HG03521 (cell line): ENCODE measurements around the gene GHRHR.
A peak's percentile ranks its signal among the peaks of the same experiment; 100 is the strongest.

Source experiments
- ATAC-seq: cut with Tn5 transposase; IDR thresholded peaks from one replicate; pipeline ENCODE4 v1.9.1; 2021; ENCODE audit warnings: mild to moderate bottlenecking, moderate library complexity; ENCODE audit not compliant: unreplicated experiment

GHRHR gene

DNA sequence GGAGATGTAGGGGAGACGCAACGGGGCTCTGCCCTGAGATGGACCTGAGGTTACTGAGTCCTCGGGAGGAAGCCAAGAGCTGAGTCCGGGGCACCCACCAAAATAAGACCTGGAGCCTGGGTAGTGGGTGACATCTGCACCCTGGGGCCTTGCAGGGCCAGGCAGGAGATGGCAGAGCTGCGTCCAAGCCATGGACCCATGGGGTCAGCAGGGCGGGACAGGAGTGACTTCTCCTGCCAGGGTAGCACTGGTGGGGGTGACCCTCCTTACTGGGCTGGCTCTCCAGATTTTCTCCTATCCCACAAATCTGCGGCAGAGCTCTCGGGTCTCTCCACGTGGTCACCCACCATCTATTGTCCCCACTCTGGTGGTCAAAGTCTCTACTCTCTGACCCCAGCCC is 2.1 kb downstream of the GHRHR start:
- ATAC-seq: no peak

DNA sequence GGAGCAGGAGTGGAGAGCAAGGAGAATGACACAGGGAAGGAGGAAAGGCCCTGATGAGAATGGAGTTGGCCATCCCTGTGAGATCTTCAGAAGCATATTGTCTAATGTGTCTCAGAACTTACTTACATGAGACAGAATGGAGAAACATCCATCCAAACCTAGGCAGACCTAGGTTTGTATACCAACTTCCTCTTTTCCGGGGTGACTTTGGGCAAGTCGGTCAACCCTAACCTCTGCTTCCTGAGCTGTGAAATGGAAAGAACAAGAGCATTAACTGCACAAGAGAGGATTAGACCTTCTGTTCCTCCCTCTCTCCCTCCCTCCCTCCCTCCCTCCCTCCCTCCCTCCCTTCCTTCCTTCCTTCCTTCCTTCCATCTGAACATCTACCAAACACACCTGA is 4.5 kb downstream of the GHRHR start:
- no peak for ATAC-seq

DNA sequence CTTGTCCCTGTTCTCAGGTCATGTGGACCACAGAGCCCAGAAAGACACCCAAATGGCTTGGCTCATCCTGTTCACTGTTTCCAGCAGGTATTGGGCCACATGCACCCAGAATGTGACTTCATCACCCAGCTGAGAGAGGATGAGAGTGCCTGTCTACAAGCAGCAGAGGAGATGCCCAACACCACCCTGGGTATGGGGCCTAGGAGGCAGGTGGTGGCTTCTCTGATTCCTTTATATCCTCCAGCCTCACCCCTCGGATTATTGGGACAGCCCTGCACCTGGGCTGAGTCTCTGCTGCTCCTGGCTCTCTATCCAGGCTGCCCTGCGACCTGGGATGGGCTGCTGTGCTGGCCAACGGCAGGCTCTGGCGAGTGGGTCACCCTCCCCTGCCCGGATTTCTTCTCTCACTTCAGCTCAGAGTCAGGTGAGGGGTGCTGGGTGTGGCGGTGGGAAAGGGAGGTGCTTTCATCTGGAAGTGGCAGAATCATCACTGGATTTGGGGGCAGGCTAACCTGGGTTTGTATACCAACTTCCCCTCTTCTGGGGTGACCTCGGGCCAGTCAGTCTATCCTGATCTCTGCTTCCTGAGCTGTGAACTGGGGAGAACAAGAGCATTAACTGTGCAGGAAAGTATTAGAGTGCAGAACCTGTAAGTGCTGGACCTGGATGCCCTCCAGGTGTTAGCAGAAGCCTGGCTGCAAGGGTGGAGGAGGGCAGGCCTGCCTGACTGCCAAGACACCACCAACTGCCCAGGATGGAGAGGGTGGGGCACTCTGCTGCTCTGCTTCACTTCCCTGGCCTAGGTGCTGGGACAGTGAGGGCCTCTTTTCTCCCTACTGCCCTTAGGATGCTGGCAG is 5.2 kb downstream of the GHRHR start:
- ATAC-seq: no peak

DNA sequence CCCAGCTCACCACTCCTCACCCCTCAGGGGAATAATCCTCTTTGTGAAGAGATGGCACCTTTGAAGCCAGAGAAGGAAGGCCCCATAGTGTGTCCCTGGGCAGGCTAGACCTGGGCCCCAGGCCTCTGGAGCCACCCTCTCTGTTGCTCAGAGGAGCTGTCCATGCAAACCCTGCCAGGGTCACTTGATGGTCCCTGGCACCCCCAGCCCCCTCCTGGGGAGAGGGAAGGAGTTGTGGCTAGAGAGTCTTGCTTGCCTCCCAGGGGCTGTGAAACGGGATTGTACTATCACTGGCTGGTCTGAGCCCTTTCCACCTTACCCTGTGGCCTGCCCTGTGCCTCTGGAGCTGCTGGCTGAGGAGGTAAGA is 5.8 kb downstream of the GHRHR start:
- no peak for ATAC-seq

DNA sequence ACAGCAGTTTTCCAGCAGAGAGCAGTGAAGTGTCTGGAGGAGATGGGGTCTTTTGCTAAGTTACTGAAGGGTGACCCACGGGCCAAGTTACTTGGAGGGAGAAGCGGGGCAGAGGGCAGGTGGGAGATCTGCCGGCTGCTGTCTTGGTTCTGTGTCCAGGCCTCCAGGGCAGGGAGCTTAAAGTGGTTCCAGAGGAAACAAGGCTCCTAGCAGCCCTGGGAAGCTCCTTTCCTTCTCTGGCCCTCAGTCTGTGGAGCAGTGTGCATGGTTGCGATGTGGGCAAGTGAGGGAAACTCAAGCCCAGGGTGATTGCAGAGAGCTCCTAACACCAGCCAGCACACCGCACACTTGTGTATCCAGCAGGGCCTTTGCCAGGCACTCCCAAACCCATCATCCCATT is 6.3 kb downstream of the GHRHR start:
- no peak for ATAC-seq

DNA sequence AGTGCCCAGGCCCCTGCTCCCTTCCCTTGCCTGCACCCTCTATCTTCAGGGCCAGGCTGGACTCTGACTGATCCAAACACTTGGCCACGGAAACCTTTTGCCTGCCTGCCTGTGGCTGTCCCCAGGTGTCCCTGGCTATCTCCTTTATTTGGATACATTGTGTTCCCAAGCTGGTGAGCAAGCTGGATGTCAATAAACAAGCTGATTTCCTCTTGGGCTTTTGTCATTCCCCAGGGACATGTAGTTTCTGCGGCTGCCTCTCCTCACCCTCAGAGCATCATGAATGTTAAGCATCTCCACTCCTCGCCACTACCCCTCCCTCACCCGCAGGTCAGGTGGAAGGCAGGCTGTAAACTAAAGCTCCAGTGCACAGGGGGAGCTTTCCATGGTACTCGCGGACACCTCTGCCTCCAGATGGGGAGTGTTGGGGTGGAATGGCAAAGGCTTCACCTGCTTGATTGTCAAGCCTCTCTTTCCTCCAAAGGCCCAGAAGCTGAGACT is 6.9 kb downstream of the GHRHR start:
- no peak for ATAC-seq

DNA sequence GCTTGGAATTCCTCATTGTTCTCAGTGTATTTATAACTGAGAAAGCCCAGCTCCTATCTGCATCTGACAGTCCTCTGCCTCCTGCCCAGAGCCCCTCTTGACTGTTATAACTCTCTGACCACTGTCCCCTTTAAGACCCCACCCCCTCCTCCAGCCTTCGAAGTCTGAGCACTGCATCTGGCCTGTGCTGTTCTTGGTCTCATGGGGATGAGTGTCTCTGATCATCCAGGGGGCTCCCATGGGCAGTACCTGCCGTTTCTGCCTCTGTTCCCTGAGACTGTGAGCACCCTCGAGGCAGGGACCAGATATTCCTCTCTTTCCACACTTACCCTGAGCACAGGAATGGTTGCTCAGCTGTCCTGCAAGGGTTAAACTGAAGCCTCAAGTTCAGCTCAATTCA is 7.7 kb downstream of the GHRHR start:
- ATAC-seq: no peak

DNA sequence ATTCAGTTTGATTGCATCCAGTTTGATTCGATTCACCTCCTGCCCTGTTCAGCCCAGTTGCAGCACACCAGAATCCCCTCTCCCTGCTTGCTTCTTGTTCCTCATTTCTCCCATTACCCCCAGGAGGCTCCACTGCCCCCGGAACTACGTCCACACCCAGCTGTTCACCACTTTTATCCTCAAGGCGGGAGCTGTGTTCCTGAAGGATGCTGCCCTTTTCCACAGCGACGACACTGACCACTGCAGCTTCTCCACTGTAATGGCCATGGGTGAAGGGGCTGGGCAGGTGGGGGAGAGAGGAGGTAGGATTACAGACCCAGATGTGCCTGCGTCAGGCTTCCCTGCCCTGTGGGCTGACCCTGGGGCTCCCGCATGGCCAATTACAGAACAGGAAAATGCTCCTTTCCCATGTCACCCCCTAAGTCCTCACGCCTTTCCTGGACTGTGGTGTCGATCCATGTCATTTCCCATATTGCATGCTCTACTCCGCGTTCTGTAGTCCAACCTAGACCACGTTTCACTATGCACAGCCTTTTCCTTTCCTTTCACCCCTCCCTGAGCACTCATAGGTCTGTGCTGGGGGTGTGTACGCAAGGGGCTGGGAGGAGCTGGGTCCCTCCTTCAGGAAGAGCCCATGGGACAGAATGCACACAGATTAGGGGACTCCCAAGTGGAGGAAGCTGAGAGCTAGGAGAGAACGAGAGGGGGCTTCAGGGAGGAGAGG is 8.2 kb downstream of the GHRHR start:
- ATAC-seq: no peak

DNA sequence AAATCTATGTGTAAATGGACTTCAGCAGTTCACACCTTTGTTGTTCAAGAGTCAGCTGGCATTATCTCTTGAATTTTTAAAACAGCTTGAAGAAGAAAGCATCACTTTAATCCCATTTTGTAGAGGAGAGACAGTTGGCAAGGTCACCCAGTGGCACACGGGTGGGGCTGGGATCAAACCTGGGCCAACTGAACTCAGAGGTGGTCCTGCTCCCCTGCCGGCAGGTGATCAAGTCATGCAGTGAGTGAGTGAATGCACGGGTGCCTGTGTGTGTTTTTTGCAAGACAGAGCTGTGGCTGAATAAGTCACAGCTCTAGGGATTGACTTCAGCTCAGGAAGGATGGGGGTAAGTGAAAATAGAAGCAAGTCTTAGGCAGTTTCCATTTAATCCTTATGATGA is 9.5 kb downstream of the GHRHR start:
- ATAC-seq: no peak

DNA sequence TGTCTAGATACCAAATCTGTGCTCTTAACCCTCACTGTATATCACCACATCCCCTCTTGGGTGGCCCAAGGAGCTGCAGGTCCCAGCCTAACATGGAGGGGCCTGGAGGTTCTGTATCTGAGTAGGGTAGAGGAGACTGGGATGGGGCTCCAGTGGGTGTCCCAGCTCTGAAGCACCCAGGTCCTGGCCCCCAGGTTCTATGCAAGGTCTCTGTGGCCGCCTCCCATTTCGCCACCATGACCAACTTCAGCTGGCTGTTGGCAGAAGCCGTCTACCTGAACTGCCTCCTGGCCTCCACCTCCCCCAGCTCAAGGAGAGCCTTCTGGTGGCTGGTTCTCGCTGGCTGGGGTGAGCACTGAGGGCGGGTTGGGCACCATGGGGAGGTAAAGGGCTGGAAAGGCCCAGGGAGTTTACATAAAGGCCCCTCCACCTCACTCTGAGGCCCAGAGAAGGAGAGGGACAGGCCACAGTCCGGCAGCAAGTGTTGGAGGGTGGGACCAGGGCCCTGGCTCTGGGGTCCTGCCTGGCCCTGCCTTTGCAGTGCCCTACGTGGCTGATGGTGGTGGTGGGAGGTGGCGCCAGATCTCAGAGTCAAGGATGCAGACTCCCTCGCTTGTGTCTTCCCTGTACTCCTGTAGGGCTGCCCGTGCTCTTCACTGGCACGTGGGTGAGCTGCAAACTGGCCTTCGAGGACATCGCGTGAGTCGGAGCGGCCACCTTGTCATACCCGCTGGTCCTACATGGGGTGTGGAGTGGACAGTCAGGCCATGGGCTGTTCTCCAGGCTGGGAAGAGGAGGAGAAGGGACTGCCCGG is 10.2 kb downstream of the GHRHR start:
- ATAC-seq: no peak

DNA sequence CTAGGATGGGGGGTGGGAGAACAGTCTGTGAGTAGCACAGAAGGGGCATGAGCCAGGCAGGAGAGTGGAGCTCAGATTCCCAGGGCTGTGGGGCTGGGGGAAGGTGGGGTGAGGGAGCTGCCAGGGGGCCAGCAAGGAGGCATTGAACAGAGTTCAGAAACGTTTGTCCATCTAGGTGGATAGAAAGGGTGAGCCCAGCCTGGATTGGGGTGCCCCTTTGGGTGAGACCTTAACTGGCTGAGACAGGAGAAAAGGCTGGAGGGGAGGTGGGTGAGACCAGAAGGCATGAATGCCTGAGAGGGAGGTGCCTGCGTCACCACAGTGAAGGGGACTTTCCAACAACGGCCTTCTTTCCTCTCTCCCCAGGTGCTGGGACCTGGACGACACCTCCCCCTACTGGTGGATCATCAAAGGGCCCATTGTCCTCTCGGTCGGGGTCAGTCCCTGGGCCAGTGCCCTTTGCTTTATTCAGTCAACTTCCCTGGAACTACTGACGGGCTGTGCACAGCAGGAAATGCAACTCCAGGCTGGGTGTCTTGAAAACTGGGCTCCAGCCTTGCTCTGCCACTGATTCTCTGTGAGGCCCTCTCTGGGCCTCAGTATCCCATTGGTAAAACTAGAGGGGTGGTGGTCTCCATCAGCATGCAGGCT is 11.0 kb downstream of the GHRHR start:
- ATAC-seq: peak; percentile 94

DNA sequence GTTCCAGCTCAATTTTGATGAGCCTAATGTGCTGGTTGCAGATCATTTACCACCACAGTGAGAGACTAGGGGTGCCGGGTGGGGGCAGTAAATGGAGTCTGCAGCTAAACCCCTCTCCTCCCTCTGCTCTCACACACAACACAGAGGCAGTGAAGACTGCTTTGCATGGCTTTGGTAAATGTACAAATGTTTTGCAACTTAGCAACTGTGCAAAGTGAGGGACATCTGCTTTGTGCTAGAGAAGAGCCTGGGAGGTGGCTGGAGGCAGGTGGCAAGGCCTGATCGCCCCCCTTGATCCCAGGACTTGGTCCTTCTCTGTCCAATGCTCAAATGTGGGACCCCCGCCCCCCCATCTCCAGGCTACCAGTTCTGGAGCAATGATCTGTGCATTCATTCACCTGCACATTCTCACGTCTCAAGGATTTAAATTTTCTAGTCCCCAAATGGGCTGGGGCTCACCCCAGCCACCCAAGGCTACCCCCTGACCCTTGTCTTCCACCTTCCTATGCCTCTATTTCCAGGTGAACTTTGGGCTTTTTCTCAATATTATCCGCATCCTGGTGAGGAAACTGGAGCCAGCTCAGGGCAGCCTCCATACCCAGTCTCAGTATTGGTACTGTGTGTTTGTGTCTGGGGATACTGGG is 11.6 kb downstream of the GHRHR start:
- no peak for ATAC-seq

DNA sequence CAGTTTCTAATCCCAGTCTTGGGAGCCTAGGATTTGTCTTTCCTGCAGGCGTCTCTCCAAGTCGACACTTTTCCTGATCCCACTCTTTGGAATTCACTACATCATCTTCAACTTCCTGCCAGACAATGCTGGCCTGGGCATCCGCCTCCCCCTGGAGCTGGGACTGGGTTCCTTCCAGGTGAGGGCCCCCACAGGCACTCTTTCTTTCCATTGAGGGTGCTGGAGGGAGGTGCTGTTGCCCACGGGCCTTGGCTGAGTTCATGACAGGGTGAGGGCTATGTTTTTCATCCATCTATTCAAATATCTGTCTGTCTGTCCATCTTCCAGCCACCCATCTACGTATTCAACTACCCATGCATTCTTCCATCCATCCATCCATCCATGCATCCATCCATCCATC is 12.6 kb downstream of the GHRHR start:
- no peak for ATAC-seq

DNA sequence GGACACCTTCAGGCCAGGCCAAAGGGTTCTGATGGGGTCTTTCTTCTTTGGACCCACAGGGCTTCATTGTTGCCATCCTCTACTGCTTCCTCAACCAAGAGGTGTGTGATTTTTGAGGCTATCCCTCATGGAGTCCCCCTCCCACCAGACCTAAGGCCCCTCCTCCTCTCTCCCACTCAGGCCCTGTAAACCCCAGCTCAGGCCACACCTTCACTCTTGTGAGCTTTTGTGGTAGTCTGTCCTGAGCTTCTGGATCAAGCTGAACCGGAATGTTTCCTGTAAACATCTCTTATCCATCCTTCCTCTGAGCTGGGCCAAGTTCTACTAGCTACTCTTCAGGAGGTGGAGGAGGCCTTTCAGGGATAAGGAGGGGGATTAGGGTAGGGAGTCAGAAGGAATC is 13.5 kb downstream of the GHRHR start:
- ATAC-seq: no peak

DNA sequence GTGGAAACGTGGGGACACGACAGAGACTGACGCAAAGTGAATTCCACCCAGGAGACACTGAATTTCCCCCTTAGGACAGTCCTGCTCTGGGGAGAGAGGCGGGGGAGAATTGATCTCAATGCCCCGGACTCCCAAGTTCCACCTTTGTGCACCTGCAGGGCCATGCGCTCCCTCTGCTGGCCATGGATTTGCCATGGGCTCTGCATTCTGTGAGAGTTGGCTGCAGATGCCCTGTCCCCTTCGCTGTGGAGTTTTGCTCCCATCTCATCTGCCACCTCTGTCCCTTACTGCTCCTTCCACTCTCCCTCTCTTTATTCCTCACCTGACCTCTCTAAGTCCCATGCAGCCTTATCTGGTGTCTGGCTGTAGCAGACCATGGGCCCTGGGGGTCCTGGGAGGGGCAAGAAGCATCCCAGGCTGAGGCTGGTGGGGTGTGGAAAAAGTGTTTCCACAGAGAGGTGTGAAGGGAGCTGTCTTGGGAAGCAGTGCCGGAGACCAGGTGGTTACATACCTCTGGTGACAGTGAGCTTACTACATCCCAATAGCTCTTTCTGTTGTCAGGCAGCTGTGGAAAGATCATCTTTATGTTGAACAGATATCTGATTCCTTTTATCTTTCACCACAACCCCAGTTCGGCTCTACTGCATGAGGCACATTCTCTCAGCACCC is 14.3 kb downstream of the GHRHR start:
- ATAC-seq: no peak

DNA sequence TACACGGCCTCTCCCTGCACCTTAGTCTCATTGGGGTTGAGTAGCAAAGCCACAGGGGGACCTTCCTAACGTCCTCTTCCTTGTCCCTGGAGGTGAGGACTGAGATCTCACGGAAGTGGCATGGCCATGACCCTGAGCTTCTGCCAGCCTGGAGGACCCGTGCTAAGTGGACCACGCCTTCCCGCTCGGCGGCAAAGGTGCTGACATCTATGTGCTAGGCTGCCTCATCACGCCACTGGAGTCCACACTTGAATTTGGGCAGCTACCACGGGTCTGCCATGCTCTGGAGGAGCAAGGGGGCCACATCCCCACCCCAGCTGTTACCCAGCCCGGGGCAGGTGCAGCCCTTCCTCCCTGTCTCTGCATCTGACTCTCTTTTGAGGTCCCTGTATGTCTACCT is 15.3 kb downstream of the GHRHR start:
- ATAC-seq: no peak

DNA sequence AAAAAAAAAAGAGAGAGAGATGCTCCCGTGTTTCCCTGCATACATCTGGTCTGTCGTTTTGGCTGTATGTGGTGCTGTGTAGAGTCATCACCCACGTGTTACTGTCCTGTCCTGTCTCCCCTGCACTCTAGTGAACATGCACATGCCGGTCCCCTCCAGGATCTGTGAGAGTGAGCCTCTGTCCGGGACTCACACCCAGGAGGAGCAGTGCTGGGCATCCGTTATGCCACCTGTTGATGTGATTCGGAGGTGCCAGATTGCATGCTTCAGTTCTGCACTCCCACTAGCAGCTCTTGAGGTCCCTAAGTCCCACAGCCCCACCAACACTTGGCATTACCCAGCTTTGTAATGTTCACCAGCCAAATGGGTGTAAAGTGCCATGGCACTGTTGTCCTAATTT is 16.4 kb downstream of the GHRHR start:
- ATAC-seq: no peak

DNA sequence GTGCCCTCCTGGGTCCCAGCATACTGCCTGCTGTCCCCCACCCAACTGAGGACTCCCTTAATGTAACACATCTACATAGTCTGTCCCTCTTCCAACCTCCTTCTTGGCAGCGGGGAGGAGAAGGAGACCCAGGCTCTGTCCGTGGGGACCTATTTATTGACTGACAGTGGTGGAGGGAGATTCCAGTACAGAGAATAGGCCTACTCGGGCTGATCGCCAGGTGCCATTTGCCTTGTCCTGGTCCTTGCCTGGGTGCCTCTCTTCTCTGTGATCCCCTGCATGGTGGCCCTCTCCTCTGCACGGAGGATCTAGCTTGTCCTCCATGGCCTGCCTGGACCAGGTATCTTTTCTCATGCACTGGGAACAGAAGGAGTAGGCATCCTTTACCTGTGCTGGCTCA is 17.0 kb downstream of the GHRHR start:
- no peak for ATAC-seq

DNA sequence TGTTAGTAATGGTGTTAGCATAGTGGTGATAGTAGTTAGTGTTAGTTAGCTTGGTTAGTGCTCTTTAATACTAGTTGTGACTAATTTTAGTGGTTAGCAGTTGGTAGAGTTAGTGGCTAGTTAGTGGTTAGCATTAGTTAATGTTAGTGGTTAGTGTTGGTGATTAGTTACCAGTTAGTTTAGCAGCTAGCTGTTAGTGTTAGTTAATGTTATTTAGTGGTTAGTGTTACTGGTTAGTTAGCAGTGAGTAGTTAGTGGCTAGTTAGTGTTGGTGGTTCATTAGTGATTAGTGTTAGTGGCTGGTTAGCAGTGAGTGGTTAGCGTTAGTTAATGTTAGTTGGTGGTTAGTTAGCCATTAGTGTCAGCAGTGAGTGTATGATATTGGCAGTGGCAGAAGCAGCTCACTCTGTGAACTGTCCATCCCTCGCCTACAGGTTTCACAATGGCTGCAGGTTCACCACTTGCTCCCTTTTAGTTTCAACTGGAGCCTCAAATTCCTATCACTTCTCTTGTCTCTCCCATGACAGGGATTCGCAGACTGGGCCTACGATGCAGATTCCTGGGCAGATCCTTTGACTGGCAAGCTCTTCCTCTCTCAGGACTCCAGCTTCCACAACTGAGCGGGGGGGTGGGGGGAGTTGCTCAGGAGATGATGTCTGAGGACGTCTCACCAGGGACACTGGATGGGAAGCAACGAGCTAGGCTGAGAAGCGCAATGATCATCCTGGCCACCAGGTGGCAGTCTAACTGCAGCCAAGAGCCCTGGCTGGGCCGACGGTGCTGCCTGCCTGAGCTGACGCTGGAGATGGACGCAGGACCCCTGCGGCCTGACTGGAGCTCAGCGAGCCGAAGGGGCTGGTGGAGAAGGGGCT is 19.5 kb downstream of the GHRHR start:
- ATAC-seq: peak; percentile 83
